IPS DF 4.7 (cell line): ENCODE results near the gene PNPLA3.

ENCODE experiments used
- DNase-seq: peaks from one replicate; pipeline ENCODE4 v3.0.0-alpha.2; 2013; ENCODE audit warnings: low spot score; ENCODE audit errors: extremely low read depth

Gene PNPLA3

GRCh38 chr22:43992331-43992821 lies 68.8 kb downstream of the PNPLA3 start:
- DNase-seq = no peak

GRCh38 chr22:43993072-43993760 lies 69.6 kb downstream of the PNPLA3 start:
- peak; percentile 11 for DNase-seq

GRCh38 chr22:43994006-43994405 lies 70.4 kb downstream of the PNPLA3 start:
- DNase-seq = no peak

GRCh38 chr22:43994416-43994815 lies 70.8 kb downstream of the PNPLA3 start:
- DNase-seq = no peak

- no peak for DNase-seq
Measured at GRCh38 chr22:43995057-43995685, 71.6 kb downstream of the PNPLA3 start.

- no peak for DNase-seq
Measured at GRCh38 chr22:43995798-43996169, 72.2 kb downstream of the PNPLA3 start.

- DNase-seq = no peak
Measured at GRCh38 chr22:43996170-43996980, 72.8 kb downstream of the PNPLA3 start.

- peak; percentile 11 for DNase-seq
Measured at GRCh38 chr22:43996981-43997265, 73.3 kb downstream of the PNPLA3 start.
